HUES48 (cell line): Measurements from ENCODE around the gene HABP4.

ENCODE experiments used
- H3K27ac ChIP-seq: one replicate; pipeline ENCODE4 v1.7.0; 2013; ENCODE audit warnings: low read depth, low read length, inconsistent platforms
- H3K27me3 ChIP-seq: 2 replicates; pipeline ENCODE4 v1.6.1; 2013; ENCODE audit warnings: mild to moderate bottlenecking, low read length; ENCODE audit not compliant: control insufficient read depth, insufficient read depth
- H3K36me3 ChIP-seq: 2 replicates; pipeline ENCODE4 v1.6.1; 2013; ENCODE audit warnings: low read length; ENCODE audit not compliant: control insufficient read depth, insufficient read depth
- H3K4me1 ChIP-seq: 2 replicates; pipeline ENCODE4 v1.6.1; 2013; ENCODE audit warnings: mild to moderate bottlenecking, low read length; ENCODE audit not compliant: control insufficient read depth, insufficient read depth
- H3K4me3 ChIP-seq: 2 replicates; pipeline ENCODE4 v1.5.1; 2013; ENCODE audit warnings: mild to moderate bottlenecking, low read depth, low read length
- H3K9ac ChIP-seq: 2 replicates; pipeline ENCODE4 v1.6.1; 2013; ENCODE audit warnings: mild to moderate bottlenecking, low read depth, low read length, moderate library complexity
- H3K9me3 ChIP-seq: 2 replicates; pipeline ENCODE4 v1.6.1; 2013; ENCODE audit warnings: low read length; ENCODE audit not compliant: control insufficient read depth, insufficient read depth

The HABP4 gene

DNA sequence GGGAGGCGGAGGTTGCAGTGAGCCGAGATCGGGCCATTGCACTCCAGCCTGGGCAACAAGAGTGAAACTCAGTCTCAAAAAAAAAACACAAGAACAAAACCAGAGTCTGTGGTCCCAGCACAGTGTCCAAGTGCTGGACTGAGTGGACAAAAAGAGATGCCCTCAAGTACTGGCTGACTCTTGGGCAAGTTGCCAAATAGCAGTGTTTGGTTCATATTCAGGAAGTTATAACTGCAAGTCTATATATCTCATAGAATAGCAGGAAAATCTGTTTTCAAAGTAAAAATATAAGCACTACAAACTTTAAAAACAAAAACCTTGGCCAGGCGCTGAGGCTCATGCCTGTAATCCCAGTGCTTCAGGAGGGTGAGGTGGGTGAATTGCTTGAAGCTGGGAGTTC lies 7.3 kb downstream of the HABP4 start:
- no peaks in the 10 kb centered on the region for H3K9me3 ChIP-seq
- H3K9ac ChIP-seq, result no peak overlapping the region
- no peaks in the 10 kb centered on the region for H3K36me3 ChIP-seq
- H3K27me3 ChIP-seq, result no peaks in the 10 kb centered on the region
- no peak overlapping the region for H3K27ac ChIP-seq
- H3K4me3 ChIP-seq, result no peak overlapping the region
- H3K4me1 ChIP-seq, result peaks cover 24% of the 10 kb centered on the region

DNA sequence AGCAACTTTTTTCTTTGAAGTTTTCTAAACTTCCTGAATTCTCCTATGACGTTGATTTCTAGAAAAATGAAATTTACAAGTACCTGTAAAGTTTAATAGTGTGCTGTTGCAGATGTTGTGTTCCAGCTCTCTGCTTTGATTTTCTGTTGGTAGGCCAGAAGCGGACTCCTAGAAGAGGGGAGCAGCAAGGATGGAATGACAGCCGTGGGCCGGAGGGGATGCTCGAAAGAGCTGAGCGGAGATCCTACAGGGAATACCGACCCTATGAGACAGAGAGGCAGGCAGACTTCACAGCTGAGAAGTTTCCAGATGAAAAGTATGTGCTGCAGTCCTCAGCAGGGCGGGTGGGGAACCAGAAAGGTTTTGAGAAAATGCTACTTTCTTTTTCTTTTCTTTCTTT lies 8.3 kb downstream of the HABP4 start:
- Histone ChIP-seq H3K4me3 (no peak overlapping the region), H3K27ac (no peak overlapping the region), H3K9ac (no peak overlapping the region), H3K9me3 (no peaks in the 10 kb centered on the region), H3K4me1 (peaks cover 29% of the 10 kb centered on the region), H3K36me3 (no peaks in the 10 kb centered on the region), H3K27me3 (no peaks in the 10 kb centered on the region)

DNA sequence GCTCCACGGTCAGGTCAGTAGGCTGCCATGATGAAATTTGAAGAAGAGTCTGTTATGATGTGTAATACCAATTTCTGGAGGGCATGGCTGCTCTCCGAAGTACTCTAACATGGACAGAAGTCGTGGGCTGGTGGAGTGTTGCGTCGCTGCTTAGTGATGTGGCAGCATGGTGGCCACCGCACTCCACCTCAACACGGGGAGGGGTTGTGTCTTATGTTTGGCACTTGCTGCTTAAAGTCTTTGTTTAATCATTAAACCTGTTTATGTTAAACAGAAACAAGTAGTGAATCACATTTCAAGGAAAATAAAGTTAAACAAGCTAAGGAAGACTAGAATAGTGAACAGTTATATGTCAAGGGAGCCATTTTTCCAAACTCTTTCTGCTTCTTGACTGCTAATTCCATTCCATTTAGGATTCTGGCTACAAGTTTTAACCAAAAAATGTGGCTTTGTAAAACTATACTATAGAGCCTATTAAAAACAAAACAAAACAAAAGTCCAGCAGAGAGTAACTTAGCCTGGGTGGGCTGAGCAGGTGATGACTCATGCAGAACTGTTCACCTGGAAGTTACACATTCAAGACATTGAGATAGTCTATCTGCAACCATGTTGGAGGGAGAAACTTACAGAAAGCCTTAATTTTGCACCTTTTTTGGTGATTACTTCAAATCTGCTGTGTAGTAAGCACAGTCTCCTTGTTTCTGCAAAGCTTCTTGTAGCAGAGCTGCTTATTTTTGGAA lies 9.5 kb downstream of the HABP4 start:
- Histone ChIP-seq H3K9ac (no peak overlapping the region), H3K27ac (peak overlapping the region; percentile 65), H3K36me3 (no peaks in the 10 kb centered on the region), H3K4me1 (peaks cover 31% of the 10 kb centered on the region), H3K9me3 (no peaks in the 10 kb centered on the region), H3K27me3 (no peaks in the 10 kb centered on the region), H3K4me3 (no peak overlapping the region)

DNA sequence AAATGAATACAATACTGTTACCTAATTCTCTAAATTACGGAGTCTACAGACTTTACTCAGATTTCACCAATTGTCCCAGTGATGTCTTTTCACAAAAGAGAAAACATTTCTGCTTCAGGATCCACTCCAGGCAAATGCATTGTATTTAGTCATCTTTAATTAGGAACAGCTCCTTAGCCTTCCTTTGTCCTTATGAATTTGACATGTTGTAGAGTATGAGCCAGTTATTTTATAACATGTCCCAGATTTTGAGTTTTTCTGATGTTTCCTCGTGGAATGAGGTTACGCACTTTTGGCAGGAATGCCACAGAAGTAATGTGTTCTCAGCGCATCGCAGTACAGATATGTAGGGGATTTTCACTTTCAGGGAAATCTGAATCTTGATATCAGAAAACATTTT lies 10.5 kb downstream of the HABP4 start:
- Histone ChIP-seq H3K27me3 (no peaks in the 10 kb centered on the region), H3K27ac (peak overlapping the region; percentile 65), H3K36me3 (no peaks in the 10 kb centered on the region), H3K9me3 (no peaks in the 10 kb centered on the region), H3K9ac (no peak overlapping the region), H3K4me1 (peaks cover 35% of the 10 kb centered on the region), H3K4me3 (no peak overlapping the region; the same call in 1 of the 2 replicates)

DNA sequence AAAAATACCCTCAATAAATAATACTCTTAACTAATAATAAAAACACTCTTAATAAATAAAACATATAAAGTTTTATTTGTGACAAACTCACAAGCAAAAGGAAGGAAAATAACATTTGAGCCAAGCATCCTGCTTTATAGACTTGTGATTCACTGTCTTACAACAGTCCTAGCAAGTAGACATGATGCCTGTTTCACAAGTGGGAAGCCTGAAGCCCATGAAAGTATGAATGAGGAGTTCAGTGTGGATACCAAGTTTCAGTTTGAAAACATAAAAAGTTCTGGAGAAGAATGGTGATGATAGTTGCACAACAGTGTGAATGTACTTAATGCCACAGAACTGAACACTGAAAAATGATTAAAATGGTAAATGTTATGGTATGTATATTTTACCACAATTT lies 10.9 kb downstream of the HABP4 start:
- Histone ChIP-seq H3K36me3 (no peaks in the 10 kb centered on the region), H3K9me3 (no peaks in the 10 kb centered on the region), H3K9ac (no peak overlapping the region), H3K4me3 (no peak overlapping the region; the same call in 1 of the 2 replicates), H3K27me3 (no peaks in the 10 kb centered on the region), H3K27ac (no peak overlapping the region), H3K4me1 (peaks cover 35% of the 10 kb centered on the region)

DNA sequence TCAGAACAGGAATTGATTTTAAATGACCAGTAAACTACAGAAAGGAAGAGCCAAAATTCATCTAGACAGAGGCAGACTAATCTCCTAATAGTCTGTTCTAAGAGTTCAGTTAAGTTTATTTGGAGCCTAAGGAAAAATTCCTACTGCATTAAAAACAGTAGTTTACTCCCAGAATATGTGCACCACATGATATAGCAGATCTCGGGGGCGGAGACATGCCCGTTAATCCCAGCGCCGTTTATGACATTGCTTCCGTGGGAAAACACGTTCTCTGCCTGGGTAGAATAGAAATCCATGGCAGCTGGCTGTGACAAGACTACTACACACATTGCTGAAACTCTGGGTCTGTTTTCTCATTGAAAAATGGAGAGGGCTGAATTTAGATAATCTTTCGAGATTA lies 11.4 kb downstream of the HABP4 start:
- peaks cover 3% of the 10 kb centered on the region for H3K36me3 ChIP-seq
- H3K27me3 ChIP-seq, result no peaks in the 10 kb centered on the region
- peaks cover 35% of the 10 kb centered on the region for H3K4me1 ChIP-seq
- no peak overlapping the region for H3K27ac ChIP-seq
- no peak overlapping the region for H3K9ac ChIP-seq
- no peak overlapping the region for H3K4me3 ChIP-seq
- H3K9me3 ChIP-seq, result no peaks in the 10 kb centered on the region

DNA sequence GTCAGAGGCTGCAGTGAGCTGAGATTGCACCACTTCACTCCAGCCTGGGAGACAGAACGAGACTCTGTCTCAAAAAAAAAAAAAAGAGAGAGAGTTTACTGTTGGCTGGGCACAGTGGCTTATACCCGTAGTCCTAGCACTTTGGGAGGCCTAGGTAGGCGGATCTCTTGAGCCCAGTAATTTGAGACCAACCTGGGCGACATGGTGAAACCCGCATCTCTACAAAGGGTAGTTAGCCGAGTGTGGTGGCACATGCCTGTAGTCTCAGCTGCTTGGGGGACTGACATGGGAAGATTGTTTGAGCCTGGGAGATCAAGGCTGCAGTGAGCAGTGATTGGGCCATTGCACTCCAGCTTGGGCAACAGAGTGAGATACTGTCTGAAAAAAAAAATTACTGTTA lies 12.6 kb downstream of the HABP4 start:
- H3K4me3 ChIP-seq, result no peak overlapping the region
- H3K9ac ChIP-seq, result no peak overlapping the region
- no peaks in the 10 kb centered on the region for H3K9me3 ChIP-seq
- H3K27me3 ChIP-seq, result no peaks in the 10 kb centered on the region
- H3K4me1 ChIP-seq, result peaks cover 35% of the 10 kb centered on the region
- H3K36me3 ChIP-seq, result peaks cover 7% of the 10 kb centered on the region
- no peak overlapping the region for H3K27ac ChIP-seq

DNA sequence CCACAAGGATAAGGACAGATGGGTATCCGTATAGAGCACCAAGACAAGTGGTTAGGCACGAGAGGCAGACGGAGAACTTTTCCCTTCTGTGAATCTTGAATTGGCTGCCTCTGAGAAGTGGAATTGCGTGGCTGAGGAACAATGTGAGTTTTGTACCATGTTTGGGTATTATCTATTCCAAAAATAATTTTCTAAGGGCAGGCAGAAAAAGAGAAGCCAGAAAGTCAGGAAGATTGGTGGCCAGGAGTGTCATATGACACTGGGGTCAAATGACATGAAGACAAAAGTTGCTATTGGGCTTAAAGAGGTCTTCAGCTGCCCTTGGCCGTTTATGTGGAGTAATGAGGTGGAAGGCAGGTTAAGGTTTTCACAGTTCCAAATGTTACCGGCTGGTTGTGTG lies 14.5 kb downstream of the HABP4 start:
- Histone ChIP-seq H3K27me3 (no peaks in the 10 kb centered on the region), H3K9ac (no peak overlapping the region), H3K36me3 (peaks cover 17% of the 10 kb centered on the region), H3K4me3 (no peak overlapping the region), H3K27ac (no peak overlapping the region), H3K4me1 (peaks cover 33% of the 10 kb centered on the region), H3K9me3 (no peaks in the 10 kb centered on the region)

DNA sequence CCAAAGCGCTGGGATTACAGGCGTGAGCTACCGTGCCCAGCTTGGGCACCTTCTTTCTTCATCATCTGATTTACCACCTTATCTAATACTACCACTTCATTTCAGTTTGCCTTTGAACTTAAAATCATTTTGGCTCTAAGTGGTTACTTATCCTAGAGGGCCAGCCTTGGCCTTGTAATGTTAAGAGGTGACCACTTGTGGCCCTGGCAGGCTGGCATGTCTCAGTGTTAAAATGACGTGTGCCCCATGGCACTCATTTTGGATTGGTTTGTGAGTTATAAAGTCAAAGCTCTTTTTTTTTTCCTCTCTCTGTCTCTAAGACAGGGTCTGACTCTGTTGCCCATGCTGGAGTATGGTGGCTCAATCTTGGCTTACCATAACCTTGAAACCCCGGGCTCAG lies 17.8 kb downstream of the HABP4 start:
- H3K27me3 ChIP-seq, result no peaks in the 10 kb centered on the region
- H3K9ac ChIP-seq, result no peak overlapping the region
- no peak overlapping the region for H3K4me3 ChIP-seq
- H3K9me3 ChIP-seq, result no peaks in the 10 kb centered on the region
- H3K4me1 ChIP-seq, result 0 out of 2 replicates have a peak, but pooled peaks cover 5% of the 10 kb centered on the region
- no peak overlapping the region for H3K27ac ChIP-seq
- peaks cover 33% of the 10 kb centered on the region for H3K36me3 ChIP-seq

DNA sequence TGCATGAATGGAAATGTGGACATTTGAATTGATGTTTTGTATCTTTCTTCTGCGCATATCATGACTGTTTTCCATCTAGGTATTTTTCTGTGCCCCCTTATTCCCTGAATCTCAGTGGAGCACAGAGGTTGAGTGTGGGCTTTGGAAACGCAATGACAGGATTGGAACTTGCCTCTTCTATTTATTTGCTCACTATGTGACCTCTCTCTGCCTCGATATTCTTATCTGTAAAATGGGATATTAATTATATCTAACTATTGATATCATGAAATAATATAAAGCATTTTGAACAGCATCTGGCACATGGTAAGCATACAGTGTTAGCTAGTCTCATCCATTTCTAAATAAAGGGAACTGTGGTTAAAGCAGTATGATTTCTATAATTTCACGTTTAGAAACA lies 26.0 kb downstream of the HABP4 start:
- Histone ChIP-seq H3K4me1 (no peaks in the 10 kb centered on the region), H3K27ac (no peak overlapping the region)

DNA sequence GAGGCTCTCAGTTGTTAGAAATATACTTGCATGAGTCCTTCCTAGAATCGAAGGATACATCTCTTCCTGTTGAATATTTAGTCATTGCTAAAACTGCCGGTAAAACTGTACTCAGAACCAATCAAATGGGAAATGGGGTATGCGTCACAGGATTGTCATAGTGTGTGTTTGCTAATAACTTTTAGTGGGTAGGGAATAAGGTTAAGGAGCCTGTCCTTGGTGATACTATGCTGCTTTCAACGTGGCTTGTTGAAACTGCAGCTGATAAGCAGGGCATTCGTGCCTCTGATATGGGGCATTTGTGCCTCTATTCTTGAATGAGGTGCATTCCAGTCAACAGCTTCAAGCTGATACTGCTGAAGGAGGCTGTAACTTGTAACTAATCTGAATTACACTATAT lies 26.6 kb downstream of the HABP4 start:
- H3K27ac ChIP-seq, result no peak overlapping the region
- H3K9ac ChIP-seq, result no peak overlapping the region
- no peaks in the 10 kb centered on the region for H3K4me1 ChIP-seq
- H3K9me3 ChIP-seq, result no peaks in the 10 kb centered on the region
- H3K36me3 ChIP-seq, result peaks cover 37% of the 10 kb centered on the region
- H3K4me3 ChIP-seq, result no peak overlapping the region
- no peaks in the 10 kb centered on the region for H3K27me3 ChIP-seq

More for the DNA sequence above, 26.0 kb downstream of the HABP4 start:
- H3K27me3 ChIP-seq, result no peaks in the 10 kb centered on the region
- H3K9me3 ChIP-seq, result no peaks in the 10 kb centered on the region
- H3K4me3 ChIP-seq, result no peak overlapping the region
- peaks cover 40% of the 10 kb centered on the region for H3K36me3 ChIP-seq
- no peak overlapping the region for H3K9ac ChIP-seq
